Fibroblast of lung (primary cell): ENCODE results near the gene RHBDD3. TPM values are rescaled to one million over a fixed set of nuclear protein-coding genes. Genes with fewer than 3 reads are reported as not detected.

Experiments
- DNase-seq, 2 donors: peaks; one replicate each; pipeline versions ENCODE4 v3.0.0 to v3.0.0-alpha.2; 2010; ENCODE audit warnings: low read depth in 2 of 2
- H2AFZ ChIP-seq: 2 replicates; pipeline ENCODE4 v1.5.1; 2012; ENCODE audit warnings: low read length, control low read depth, inconsistent platforms
- H3K27ac ChIP-seq: 2 replicates; pipeline ENCODE4 v1.5.1; 2011; ENCODE audit warnings: low read length, control low read depth; ENCODE audit not compliant: insufficient read depth
- H3K27me3 ChIP-seq: 2 replicates; pipeline ENCODE4 v1.5.1; 2011; ENCODE audit warnings: mild to moderate bottlenecking, low read length; ENCODE audit not compliant: control insufficient read depth, insufficient read depth
- H3K36me3 ChIP-seq: 2 replicates; pipeline ENCODE4 v1.5.1; 2011; ENCODE audit warnings: low read length; ENCODE audit not compliant: control insufficient read depth, insufficient read depth
- H3K4me1 ChIP-seq: 2 replicates; pipeline ENCODE4 v1.5.1; 2011; ENCODE audit warnings: low read length; ENCODE audit not compliant: control insufficient read depth, insufficient read depth; ENCODE audit errors: extremely low read depth
- H3K4me2 ChIP-seq: 2 replicates; pipeline ENCODE4 v1.5.1; 2011; ENCODE audit warnings: low read length, control low read depth; ENCODE audit not compliant: insufficient read depth; ENCODE audit errors: extremely low read depth
- H3K4me3 ChIP-seq, 4 experiments: fragments of 200-600 bp in 1 of 4; sonication (generic) in 1 of 4; replicated peaks in 1 of 4; 2 replicates each; pipeline ENCODE4 v1.5.1; 2011 to 2016; ENCODE audit warnings: low read length in 4 of 4, low read depth in 3 of 4, mild to moderate bottlenecking in 3 of 4, control low read depth in 2 of 4, inconsistent platforms in 1 of 4, mixed read lengths in 1 of 4; ENCODE audit not compliant: insufficient read depth in 1 of 4; ENCODE audit errors: control extremely low read depth in 1 of 4
- H3K79me2 ChIP-seq: 2 replicates; pipeline ENCODE4 v1.5.1; 2012; ENCODE audit warnings: mild to moderate bottlenecking, low read length, inconsistent platforms; ENCODE audit not compliant: control insufficient read depth, insufficient read depth
- H3K9ac ChIP-seq: 2 replicates; pipeline ENCODE4 v1.5.1; 2011; ENCODE audit warnings: mild to moderate bottlenecking, low read length, control low read depth; ENCODE audit not compliant: insufficient read depth
- H3K9me3 ChIP-seq: 2 replicates; pipeline ENCODE4 v1.5.1; 2012; ENCODE audit warnings: low read depth, low read length; ENCODE audit not compliant: control insufficient read depth, insufficient read depth
- H4K20me1 ChIP-seq: 2 replicates; pipeline ENCODE4 v1.5.1; 2011; ENCODE audit warnings: low read length; ENCODE audit not compliant: control insufficient read depth, insufficient read depth; ENCODE audit errors: extremely low read depth
- CTCF ChIP-seq, 2 donors: IDR thresholded peaks in 1 of 2; conservative IDR thresholded peaks in 1 of 2; 1 replicate in 1 of 2; 2 replicates in 1 of 2; pipeline ENCODE4 v1.5.1; 2011 to 2012; ENCODE audit warnings: low read length in 2 of 2, control low read depth in 1 of 2, inconsistent platforms in 1 of 2, low read depth in 1 of 2, mild to moderate bottlenecking in 1 of 2
- EZH2 ChIP-seq: IDR thresholded peaks from 2 replicates; pipeline ENCODE4 v1.5.1; 2012; ENCODE audit warnings: low read length, control low read depth, mild to moderate bottlenecking; ENCODE audit errors: missing control alignments
- polyA plus RNA-seq, 2 donors: library from polyadenylated mRNA; depleted of rRNA in 1 of 2; stranded (reverse) in 1 of 2; unstranded in 1 of 2; fragments of >200 nt; gene quantifications; 2 replicates each; pipeline ENCODE4 v1.2.1, GENCODE V29; 2011 to 2012; ENCODE audit warnings: missing spikeins in 1 of 2
- total RNA-seq: library from RNA; depleted of rRNA; stranded (reverse); fragments of >200 nt; gene quantifications from 2 replicates; pipeline ENCODE4 v1.2.1, GENCODE V29; 2014

RHBDD3 gene
- total and polyA plus RNA-seq, 2 donors (not counting 1 experiment from before 2014, with no cell fraction given), result 7.2 to 20.6 TPM

DNA sequence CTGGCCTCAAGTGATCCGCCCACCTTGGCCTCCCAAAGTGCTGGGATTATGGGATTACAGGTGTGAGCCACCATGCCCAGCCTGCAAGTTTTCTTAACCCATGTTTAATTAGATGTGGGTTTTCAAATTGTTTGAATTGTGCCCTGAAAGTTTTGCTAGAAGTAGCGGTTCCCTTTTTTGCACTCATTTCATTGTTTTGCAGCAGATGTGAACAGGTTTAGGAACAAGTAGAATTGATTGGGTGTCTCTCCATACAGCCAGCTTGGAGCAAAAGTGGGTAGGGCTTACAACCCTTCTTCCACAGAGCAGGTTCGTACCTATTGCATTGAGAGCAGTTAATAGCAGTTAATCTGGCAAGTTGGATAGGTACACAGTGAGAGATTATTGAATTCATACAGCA lies 16.4 kb upstream of the RHBDD3 start:
- Histone ChIP-seq H3K79me2 (peaks cover 47% of the 10 kb centered on the region), H3K36me3 (peaks cover 25% of the 10 kb centered on the region)

GRCh38 chr22:29277927-29278326 lies 10.1 kb upstream of the RHBDD3 start:
- Histone ChIP-seq H3K9ac (no peak overlapping the region), H2AFZ (no peak overlapping the region), H3K4me2 (no peak overlapping the region), H3K4me1 (no peaks in the 10 kb centered on the region), H3K36me3 (peaks cover 17% of the 10 kb centered on the region), H3K79me2 (peaks cover 78% of the 10 kb centered on the region), H3K27me3 (no peaks in the 10 kb centered on the region), H3K9me3 (no peaks in the 10 kb centered on the region), H4K20me1 (peaks cover 7% of the 10 kb centered on the region), H3K27ac (no peak overlapping the region), H3K4me3 (no peak overlapping the region)
- no peak for DNase-seq
- TF ChIP-seq CTCF (conservative IDR thresholded peaks at IDR 0.05 in 1 of 2, IDR thresholded peaks at IDR 0.05 in 1 of 2; ENCODE audit: low read depth in 1 of 2, low read length in 2 of 2) (no peak), EZH2 (no peak)

More for the DNA sequence above, 16.4 kb upstream of the RHBDD3 start:
- Histone ChIP-seq H2AFZ (no peak overlapping the region), H3K27ac (no peak overlapping the region), H3K9ac (no peak overlapping the region), H4K20me1 (peaks cover 2% of the 10 kb centered on the region), H3K4me1 (no peaks in the 10 kb centered on the region), H3K4me2 (no peak overlapping the region), H3K4me3 (no peak overlapping the region), H3K27me3 (no peaks in the 10 kb centered on the region), H3K9me3 (no peaks in the 10 kb centered on the region)
- DNase-seq, result no peak
- TF ChIP-seq EZH2 (no peak), CTCF (conservative IDR thresholded peaks at IDR 0.05 in 1 of 2, IDR thresholded peaks at IDR 0.05 in 1 of 2; ENCODE audit: low read depth in 1 of 2, low read length in 2 of 2) (no peak)

- no peak overlapping the region for H3K9ac ChIP-seq
- H3K4me1 ChIP-seq, result peaks cover 2% of the 10 kb centered on the region
- H3K4me2 ChIP-seq, result no peak overlapping the region
- no peak for TF ChIP-seq CTCF (conservative IDR thresholded peaks at IDR 0.05 in 1 of 2, IDR thresholded peaks at IDR 0.05 in 1 of 2; ENCODE audit: low read depth in 1 of 2, low read length in 2 of 2)
- TF ChIP-seq EZH2, result no peak
- peaks cover 88% of the 10 kb centered on the region for H3K79me2 ChIP-seq
- no peak for DNase-seq
- peaks cover 13% of the 10 kb centered on the region for H3K36me3 ChIP-seq
- no peak overlapping the region for H2AFZ ChIP-seq
- H3K4me3 ChIP-seq, result no peak overlapping the region
- no peak overlapping the region for H3K27ac ChIP-seq
- H3K9me3 ChIP-seq, result no peaks in the 10 kb centered on the region
- peaks cover 17% of the 10 kb centered on the region for H4K20me1 ChIP-seq
- H3K27me3 ChIP-seq, result no peaks in the 10 kb centered on the region
Observed at GRCh38 chr22:29275819-29276565, 8.2 kb upstream of the RHBDD3 start.
